Osteocyte (in vitro differentiated cells): ENCODE data around the gene FUT8. TPM values are rescaled to one million over a fixed set of nuclear protein-coding genes. Genes with fewer than 3 reads are reported as not detected.

Experiments used
- DNase-seq: peaks from one replicate; pipeline ENCODE4 v3.0.0; 2021; ENCODE audit warnings: mixed read lengths; ENCODE audit not compliant: unreplicated experiment; ENCODE audit errors: extremely low spot score
- H3K27ac Mint-ChIP-seq: one replicate; pipeline ENCODE4 v1.8.0; 2021; ENCODE audit warnings: mild to moderate bottlenecking, mixed read lengths; ENCODE audit not compliant: unreplicated experiment
- H3K27me3 Mint-ChIP-seq: one replicate; pipeline ENCODE4 v1.8.0; 2021; ENCODE audit warnings: mixed read lengths; ENCODE audit not compliant: unreplicated experiment
- H3K36me3 Mint-ChIP-seq: one replicate; pipeline ENCODE4 v1.8.0; 2021; ENCODE audit warnings: mixed read lengths; ENCODE audit not compliant: unreplicated experiment
- H3K4me1 Mint-ChIP-seq: one replicate; pipeline ENCODE4 v1.8.0; 2021; ENCODE audit warnings: mixed read lengths; ENCODE audit not compliant: unreplicated experiment
- H3K4me3 Mint-ChIP-seq: one replicate; pipeline ENCODE4 v1.8.0; 2021; ENCODE audit warnings: mild to moderate bottlenecking, moderate library complexity, mixed read lengths; ENCODE audit not compliant: unreplicated experiment
- H3K9me3 Mint-ChIP-seq: one replicate; pipeline ENCODE4 v1.8.0; 2021; ENCODE audit warnings: mixed read lengths; ENCODE audit not compliant: unreplicated experiment
- total RNA-seq: library from RNA; stranded (reverse); gene quantifications from 2 replicates; pipeline ENCODE4 v1.2.1, GENCODE V29; 2021
- TF ChIP-seq, protein P1 (sequence below): fragments of 200-600 bp; sonication (generic); IDR thresholded peaks from 2 replicates; pipeline ENCODE4 v1.5.0; 2021; ENCODE audit warnings: antibody characterized with exemption, mild to moderate bottlenecking, moderate library complexity

The FUT8 gene
- total RNA-seq, 1 donor from 2014 or later, result 35.5 TPM

DNA sequence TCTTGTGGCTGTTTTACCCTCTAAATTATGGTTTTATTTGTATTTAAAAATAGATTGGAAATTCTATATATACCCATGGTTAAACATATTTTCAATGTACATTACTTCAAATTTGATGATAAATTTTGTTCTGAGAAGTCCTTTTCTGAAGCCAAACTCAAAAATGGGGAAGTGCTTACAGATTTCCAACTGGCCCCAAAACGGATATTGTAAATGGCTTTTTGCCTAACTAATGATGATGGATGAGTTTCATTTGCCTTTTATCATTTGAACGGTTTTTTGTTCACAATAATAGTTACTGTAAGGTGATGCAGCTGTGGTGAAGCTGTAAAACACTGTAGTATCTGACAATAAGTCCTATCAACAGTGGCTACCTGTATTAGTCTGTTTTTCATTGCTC, 136.9 kb downstream of the FUT8 start:
- TF ChIP-seq, protein P1, sequence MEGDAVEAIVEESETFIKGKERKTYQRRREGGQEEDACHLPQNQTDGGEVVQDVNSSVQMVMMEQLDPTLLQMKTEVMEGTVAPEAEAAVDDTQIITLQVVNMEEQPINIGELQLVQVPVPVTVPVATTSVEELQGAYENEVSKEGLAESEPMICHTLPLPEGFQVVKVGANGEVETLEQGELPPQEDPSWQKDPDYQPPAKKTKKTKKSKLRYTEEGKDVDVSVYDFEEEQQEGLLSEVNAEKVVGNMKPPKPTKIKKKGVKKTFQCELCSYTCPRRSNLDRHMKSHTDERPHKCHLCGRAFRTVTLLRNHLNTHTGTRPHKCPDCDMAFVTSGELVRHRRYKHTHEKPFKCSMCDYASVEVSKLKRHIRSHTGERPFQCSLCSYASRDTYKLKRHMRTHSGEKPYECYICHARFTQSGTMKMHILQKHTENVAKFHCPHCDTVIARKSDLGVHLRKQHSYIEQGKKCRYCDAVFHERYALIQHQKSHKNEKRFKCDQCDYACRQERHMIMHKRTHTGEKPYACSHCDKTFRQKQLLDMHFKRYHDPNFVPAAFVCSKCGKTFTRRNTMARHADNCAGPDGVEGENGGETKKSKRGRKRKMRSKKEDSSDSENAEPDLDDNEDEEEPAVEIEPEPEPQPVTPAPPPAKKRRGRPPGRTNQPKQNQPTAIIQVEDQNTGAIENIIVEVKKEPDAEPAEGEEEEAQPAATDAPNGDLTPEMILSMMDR, result no peak
- no peak for DNase-seq
- H3K4me3 Mint-ChIP-seq, result no peak overlapping the region
- H3K36me3 Mint-ChIP-seq, result no peaks in the 10 kb centered on the region
- H3K4me1 Mint-ChIP-seq, result no peaks in the 10 kb centered on the region
- no peaks in the 10 kb centered on the region for H3K9me3 Mint-ChIP-seq
- H3K27ac Mint-ChIP-seq, result no peak overlapping the region
- H3K27me3 Mint-ChIP-seq, result no peaks in the 10 kb centered on the region

DNA sequence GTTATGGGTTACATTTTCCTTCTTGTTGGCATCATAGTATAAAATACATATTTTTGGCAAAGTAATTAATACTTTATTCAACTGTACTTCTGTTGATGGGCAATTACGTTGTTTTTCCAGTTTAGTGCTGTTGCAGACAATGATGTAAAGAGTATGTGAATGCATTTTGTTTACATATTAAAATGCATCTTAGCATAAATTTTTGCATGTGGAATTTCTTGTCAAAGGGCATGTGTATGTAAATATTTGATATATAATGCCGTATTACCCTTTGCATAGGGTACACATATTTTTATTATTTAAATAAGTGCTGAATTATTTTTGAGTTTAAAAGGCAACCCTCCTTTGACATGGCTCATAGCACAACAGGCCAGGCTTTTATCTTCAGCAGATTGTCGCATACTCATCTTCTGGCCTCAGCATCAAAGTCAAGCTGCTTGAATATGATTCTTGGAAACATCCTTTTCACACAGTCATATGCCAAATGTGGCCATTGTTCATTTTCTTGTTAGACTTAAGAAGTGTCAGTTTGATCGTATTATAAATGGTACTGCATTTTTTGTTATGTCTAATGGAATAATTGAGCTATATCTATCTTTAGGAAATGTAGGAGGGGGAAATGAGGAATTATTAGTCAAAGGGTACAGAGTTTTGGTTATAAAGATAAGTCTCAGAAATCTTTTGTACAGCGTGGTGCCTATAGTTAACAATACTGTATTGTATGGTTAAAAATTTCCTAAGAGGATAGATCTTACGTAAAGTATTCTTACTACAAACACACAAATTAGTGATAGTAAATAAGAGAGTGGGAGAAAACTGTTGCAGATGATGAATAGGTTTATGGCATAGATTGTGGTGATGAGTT, 138.5 kb downstream of the FUT8 start:
- H3K27ac Mint-ChIP-seq, result no peak overlapping the region
- TF ChIP-seq, protein P1, result no peak
- no peaks in the 10 kb centered on the region for H3K9me3 Mint-ChIP-seq
- H3K36me3 Mint-ChIP-seq, result no peaks in the 10 kb centered on the region
- no peaks in the 10 kb centered on the region for H3K4me1 Mint-ChIP-seq
- no peaks in the 10 kb centered on the region for H3K27me3 Mint-ChIP-seq
- no peak overlapping the region for H3K4me3 Mint-ChIP-seq
- no peak for DNase-seq

DNA sequence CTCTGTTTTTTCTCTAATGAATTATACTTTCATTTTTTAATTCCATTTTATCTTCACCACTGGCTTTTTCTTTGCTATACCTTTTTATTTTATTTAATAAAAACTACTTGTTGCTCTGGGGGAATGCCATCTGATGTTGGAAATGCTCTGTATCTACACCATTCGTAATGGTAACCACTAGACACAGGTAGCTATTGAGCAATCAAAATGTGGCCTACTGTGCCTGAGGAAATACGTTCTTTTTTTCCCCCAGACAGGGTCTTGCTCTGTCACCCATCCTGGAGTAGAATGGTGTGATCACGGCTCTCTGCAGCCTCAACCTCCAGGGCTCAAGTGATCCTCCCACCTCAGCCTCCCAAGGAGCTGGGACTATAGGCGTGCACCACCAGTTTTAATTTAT, 140.2 kb downstream of the FUT8 start:
- H3K9me3 Mint-ChIP-seq, result no peaks in the 10 kb centered on the region
- no peak overlapping the region for H3K27ac Mint-ChIP-seq
- TF ChIP-seq, protein P1, result no peak
- DNase-seq, result no peak
- no peaks in the 10 kb centered on the region for H3K27me3 Mint-ChIP-seq
- H3K4me1 Mint-ChIP-seq, result no peaks in the 10 kb centered on the region
- no peaks in the 10 kb centered on the region for H3K36me3 Mint-ChIP-seq
- no peak overlapping the region for H3K4me3 Mint-ChIP-seq

DNA sequence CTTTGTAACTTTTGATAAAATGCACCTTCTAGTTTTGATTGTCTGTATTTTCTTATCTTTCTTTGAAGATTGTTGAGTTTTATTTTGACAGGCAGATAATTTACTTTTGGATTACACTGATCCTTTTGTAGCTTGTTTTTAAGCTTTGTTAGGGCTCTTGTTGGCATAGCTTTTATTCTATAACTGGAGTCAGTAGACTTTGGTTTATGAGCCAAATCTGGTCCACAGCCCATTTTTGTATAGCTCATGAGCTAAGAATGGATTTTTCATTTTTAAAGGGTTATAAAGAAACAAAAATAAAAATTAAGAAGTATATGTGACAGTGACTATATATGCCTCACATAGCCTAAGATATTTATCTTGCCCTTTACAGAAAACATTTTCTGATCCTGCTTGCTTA, 142.3 kb downstream of the FUT8 start:
- no peak for DNase-seq
- Mint-ChIP-seq H3K27me3 (no peaks in the 10 kb centered on the region), H3K4me3 (no peak overlapping the region), H3K36me3 (no peaks in the 10 kb centered on the region), H3K4me1 (no peaks in the 10 kb centered on the region), H3K27ac (no peak overlapping the region), H3K9me3 (no peaks in the 10 kb centered on the region)
- TF ChIP-seq, protein P1, result no peak

DNA sequence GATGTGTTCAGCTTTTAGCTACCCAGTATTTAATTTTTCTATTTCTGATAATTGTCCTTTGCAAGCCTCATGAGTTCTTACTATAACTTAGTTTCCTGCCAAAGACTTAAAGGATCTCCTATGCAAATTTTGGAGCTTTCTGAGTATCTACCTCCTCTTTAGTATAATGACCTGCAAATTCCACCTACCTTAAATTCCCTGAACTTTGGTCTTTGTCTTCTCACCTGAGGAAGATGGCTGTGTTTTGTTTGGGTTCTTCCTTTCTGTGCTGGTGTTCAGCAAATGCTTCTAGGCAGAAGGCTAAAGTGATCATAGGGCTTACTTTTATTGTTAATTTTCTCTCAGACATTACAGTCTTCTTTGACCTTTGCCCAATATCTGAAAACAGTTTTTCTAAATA, 142.8 kb downstream of the FUT8 start:
- no peaks in the 10 kb centered on the region for H3K36me3 Mint-ChIP-seq
- DNase-seq, result no peak
- no peaks in the 10 kb centered on the region for H3K9me3 Mint-ChIP-seq
- H3K4me1 Mint-ChIP-seq, result no peaks in the 10 kb centered on the region
- H3K27me3 Mint-ChIP-seq, result no peaks in the 10 kb centered on the region
- TF ChIP-seq, protein P1, result no peak
- H3K27ac Mint-ChIP-seq, result no peak overlapping the region
- no peak overlapping the region for H3K4me3 Mint-ChIP-seq
